Stimulated activated CD8-positive, alpha-beta memory T cell treated with anti-CD3 and anti-CD28 coated beads, Interleukin-12 subunit alpha, Interleukin-12 subunit beta, amount 100 ng/mL, for 1 hour (primary cell): ENCODE results near the gene PLA2G2F.

ENCODE experiments used
- DNase-seq: peaks from one replicate; pipeline ENCODE4 v3.0.0-alpha.2; 2020; ENCODE audit warnings: low read depth

The PLA2G2F gene

DNA sequence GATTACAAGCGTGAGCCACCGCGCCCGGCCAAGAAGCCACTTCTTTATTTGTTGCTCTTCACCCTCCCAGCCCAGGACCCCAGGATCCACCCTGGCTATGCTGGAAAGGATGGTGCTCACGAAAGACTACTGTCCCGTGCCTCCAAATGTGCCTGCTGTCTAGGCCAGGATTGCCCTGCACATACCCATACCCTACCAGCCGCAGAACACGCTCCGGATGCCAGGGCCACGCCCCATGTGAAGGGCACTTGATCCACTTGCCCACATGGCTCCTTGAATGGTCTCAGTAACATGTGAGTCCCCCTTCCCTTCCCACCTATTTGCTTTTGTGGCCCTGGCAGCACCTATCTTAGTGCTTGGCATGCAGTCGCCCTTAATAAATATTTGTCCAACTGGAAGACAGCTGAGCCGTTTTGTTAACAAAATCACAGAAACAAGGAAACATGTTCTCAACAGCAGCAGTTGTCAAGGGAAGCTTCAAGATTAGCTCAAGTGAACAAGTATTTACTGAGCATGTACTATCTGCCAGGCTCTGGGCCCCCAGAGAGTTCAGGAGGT lies 33.0 kb downstream of the PLA2G2F start:
- no peak for DNase-seq

DNA sequence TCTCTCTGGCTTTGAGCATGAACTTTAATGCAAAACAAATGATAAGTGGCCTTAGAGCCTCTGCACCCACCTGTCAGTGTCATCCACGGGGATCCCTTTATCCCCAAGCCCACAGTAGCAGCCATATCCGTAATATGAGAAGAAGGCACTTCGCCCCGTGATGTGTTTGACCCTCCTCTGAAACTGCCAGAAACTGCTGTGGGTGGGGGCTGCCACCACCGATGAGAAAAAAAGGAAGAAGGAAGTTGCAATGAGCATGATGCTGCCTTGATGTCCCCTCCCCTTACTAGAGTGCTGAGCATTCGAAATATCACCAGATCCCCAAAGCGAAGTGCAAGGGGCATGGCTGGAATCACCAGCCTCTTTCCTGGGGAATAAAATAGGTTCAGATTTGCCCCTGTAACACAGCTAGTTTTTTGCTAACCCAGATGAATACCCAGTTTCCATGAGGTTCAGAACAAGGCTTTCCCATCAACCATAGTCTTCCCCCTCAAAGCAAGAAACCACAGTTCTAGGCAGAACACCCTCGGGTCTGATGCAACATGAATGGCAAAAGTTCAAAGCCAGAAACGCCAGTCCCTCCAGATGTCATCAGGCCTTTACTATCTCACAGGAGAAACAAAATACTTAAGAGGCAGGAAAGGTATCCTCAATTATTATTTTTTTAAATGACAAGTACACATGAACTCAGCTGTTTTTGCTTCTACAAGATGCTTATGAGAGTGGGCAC lies 36.0 kb downstream of the PLA2G2F start:
- no peak for DNase-seq

DNA sequence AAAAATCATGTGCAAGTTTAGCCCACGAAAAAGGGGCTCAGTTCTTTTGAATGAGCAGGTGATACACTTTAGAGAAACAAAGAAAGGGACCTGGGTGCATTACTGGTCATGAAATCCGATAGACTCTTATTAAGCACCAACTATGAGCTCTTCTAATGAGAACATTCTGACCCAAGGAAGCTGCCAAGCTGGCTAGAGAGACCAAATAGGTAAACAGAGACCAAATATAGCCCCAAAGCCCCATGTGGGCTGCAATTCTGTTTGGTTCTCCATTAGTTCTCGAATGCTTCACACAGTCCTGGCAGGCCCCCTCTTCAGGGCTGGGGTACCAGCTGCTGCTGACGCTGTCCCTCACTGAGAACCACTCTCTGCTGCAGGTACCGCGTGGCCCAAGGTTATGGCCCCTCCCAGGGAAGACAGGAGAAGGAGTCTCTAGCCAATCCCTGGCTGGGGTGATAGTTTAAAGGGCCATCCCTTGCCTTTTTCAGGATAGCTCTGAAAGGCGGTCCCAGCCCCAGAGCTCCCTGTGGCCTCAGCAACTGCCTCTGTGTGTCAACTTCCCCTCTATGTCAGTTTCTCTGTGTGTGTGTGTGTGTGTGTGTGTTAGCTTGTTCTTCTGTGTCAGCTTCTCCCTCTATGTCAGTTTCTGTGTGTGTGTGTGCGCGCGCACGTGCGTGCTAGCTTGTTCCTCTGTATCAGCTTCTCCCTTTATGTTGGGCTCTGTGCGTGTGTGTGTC lies 39.7 kb downstream of the PLA2G2F start:
- DNase-seq = no peak

DNA sequence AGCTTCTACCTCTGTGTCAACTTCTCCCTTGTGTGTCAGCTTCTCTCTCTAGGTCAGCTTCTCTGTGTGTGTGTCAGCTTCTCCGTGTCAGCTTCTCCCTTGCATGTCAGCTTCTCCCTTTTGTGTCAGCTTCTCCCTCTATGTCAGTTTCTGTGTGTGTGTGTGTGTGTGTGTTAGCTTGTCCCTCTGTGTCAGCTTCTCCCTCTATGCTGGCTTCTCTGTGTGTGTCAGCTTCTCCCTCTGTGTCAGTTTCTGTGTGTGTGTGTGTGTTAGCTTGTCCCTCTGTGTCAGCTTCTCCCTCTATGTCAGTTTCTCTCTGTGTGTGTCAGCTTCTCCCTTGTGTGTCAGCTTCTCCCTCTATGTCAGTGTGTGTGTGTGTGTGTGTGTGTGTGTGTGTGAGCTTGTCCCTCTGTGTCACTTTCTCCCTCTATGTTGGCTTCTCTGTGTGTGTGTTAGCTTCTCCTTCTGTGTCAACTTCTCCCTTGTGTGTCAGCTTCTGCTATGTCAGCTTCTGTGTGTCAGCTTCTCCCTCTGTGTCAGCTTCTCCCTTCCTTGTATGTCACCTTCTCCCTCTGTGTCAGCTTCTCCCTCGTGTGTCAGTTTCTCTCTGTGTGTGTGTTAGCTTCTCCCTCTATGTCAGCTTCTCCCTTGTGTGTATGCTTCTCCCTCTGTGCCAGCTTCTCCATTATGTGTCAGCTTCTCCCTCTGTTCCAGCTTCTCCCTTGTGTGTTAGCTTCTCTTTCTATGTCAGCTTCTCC lies 40.4 kb downstream of the PLA2G2F start:
- no peak for DNase-seq

DNA sequence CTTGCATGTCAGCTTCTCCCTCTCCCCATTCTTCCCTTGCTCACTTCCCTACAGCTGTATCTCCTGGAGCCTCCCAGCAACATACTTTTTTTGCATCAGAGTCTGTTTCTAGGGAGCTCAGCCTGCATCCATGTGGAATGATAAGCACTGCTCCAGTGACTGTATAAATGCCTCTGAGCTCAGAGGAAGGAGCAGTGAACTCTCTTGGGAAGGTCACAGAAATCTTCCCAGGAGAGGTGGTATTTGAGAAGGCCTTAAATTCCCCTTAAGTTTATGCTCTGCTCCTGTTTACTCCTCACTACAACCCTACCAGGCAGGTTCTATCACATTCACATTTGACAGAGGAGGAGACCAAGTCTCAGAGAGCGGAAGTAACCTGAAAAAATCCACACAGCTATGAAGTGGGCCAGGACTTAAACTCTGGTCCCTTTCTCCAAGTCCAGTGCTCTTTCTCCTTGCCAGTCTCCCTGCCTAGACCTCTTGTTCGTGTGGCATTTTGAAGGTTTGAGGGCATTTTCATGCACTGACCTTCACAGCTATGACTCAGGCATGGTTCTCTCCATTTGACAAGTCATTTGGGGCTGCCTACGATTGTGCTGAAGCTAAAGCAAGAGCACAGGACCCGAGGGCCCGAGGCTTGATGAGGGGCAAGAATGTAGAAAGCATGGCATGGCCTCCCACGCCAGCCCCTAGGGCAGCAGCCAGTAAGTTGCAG lies 41.2 kb downstream of the PLA2G2F start:
- DNase-seq = no peak

DNA sequence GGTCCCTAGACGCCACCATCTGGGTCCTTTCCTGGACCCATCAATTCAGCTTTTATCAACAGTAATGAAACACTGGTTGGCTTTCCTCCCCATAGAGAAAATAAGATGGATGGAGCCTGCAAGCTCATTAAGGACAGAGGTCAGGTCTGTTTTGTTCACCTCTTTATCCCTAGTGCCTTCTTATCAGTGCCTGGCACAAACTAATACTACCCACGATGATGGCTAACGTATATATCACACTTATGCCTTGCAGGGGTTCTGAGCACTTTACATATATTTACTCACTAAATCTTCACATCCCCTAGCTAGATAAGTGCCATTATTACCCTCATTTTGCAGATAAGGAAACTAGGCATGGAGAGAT lies 41.7 kb downstream of the PLA2G2F start:
- DNase-seq = no peak

DNA sequence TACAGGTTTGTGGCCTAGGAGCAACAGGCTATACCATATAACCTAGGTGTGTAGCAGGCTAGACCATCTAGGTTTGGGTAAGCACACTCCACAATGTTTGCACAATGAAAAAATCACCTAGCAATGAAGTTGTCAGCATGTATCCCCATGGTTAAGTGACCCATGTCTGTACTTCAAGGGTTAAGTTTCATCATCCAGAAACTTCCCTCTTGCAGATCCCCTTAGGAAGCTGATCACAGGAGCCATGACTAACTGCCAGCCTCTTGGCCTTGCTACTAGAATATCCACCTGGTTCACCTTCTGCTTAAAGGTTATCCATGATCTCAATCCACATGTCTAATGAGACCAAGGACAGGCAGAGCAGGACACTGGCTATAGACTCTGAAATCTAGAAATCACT lies 43.3 kb downstream of the PLA2G2F start:
- no peak for DNase-seq

DNA sequence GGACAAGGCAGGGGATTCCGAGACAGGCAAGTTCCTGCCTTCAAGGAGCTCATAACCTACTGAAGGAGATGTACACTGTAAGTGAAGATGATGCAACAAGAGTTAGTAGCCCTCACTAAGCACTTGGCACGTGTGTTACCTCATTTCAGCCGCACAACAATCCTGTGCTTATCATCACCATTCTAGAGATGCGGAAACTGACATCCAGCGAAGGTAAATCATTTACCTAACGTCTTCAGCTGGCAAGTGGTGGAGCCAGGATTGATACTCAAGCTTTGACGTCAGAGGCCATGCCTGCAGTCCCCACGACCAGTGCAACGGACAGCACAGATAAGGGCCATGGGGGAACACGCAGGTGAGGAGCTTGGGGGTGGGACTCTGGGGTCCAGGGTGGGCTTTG lies 43.9 kb downstream of the PLA2G2F start:
- no peak for DNase-seq

DNA sequence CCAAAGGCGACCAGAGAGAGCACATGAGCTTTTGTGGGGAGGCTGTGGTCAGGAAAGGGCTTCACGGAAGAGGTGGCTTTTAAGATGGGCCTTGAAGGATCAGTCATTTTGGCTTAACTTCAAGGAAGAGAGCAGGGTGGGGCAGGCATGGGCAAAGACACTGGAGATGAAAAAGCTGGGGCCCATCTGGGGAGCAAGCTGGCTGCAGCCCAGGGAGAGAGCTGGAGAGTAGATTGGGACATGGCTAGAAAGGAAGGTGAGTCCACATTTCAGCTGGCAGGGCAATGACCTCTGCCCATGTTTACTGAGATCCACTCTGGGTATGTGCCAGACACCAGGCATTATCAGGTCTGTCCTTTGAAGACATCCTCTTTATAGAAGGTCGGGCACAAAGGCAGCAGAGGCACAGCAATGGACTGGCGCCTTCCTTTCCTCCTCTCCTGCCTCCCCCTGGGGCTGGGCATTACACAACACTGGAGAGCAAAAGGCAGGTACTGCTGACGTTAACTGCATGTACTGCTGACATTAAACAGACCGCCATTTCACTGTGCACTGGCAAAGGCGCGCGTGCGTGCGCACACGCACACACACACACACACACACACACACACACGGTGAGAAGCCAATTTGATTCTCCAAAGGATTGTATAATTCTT lies 44.6 kb downstream of the PLA2G2F start:
- no peak for DNase-seq

DNA sequence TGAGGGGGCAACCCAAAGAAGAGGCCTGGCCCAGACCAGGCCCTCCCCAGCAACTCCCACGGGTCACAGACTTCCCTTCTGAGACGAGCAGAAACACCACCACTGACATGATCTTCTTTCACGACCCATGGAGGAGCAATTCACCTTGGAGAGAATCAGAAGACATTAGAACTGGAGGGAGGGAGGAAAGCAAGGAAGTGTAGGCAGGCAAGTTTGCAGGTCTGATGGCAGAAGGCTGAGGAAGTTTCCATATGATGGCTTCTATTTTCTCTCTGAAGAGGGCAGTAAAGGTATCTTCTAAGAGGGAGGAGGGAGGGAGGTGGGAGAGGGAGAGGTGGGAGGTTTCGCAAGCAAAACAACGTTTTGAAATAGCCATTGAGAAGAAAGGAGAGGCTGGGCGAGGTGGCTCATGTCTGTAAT lies 45.4 kb downstream of the PLA2G2F start:
- DNase-seq = no peak

DNA sequence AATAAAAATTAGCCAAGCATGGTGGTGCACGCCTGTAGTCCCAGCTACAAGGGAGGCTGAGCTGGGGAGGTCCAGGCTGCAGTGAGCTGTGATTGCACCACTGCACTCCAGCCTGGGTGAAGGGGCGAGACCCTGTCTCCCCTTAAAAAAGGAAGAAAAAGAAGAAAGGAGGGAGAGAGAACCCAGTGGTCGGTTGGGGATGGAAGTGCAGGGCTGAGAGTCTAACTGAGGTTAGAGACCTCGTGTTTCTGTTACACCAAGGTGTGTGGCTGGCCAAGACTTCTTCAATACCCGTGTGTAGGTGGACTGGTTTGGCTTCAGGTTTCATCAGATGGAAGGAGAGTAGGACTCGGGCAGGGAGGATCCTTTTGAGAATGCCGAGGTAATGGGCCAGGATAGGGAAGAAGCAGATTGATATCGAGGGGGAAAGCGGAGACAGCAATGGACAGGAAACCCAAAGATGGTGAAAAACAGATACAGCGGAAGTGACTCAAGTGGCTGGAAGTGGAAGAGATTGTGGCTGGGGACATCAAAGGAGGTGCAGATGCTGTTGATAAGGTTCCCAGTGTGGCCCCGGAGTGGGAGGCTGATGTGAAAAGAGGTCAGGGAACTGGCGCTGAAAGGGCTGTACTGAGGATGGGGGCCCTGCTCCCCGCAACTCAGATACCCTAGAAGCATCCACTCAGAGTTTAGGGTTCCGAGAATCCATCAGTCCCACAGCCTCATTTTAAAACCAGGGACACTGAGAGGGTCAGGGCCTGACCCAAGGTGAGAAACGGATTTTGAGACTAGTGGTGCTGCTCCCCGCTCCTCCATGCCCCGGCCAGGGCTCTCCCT lies 46.1 kb downstream of the PLA2G2F start:
- DNase-seq = peak; percentile 33

DNA sequence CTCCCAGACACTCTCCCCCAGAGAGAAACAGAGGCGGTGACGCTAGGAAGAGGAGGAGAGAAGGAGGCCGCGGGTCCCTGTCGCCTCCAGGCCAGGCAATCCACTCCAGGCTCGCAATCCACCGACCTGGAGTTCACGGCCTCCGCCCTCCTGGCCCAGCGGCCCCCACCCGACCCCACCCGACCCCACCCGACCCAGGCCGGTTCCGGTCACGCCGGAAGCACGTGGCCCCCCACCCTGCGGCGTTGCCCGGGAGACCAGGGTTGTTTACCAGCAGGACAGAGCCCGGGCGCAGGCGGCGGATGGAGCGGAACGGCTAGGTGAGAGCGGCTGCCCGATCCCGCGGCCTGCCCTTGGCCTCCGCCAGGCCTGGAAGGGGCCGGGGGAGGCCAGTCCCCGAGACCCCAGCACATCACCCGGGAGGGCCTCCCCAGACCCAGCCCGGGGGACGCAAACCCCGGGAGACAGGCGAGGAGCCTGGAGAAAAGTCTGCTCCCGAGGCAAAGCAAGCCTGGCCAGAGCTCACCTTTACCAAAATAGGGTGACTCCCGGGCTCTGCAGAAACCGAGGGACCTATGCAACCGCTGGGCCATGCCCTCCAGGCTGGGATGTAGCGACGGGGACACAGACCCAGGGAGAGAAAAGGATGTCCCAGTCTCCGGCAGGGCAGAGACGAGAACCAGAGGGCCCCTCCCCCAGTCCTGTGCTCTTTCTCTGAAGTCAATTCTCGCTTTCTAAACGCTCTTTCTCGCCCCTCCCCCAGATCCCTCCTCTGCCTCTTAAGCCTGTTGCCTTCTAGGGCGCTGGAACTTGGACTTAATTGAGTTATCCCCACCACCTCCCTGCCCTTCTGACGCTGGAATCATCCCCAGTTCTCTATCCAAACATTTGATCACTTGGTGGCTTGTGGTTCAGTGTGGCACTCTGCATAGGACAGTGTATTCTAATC lies 47.0 kb downstream of the PLA2G2F start, which contains the start of the genes PLA2G2C and UBXN10:
Gene PLA2G2C (minus strand): TSS at position 685 of the 949 bp plus-strand sequence. CDS start 9,155 bp downstream, outside the sequence.
Gene UBXN10 (plus strand): TSS at position 263 of the 949 bp plus-strand sequence. CDS start 4,466 bp downstream, outside the sequence.
- DNase-seq = no peak

DNA sequence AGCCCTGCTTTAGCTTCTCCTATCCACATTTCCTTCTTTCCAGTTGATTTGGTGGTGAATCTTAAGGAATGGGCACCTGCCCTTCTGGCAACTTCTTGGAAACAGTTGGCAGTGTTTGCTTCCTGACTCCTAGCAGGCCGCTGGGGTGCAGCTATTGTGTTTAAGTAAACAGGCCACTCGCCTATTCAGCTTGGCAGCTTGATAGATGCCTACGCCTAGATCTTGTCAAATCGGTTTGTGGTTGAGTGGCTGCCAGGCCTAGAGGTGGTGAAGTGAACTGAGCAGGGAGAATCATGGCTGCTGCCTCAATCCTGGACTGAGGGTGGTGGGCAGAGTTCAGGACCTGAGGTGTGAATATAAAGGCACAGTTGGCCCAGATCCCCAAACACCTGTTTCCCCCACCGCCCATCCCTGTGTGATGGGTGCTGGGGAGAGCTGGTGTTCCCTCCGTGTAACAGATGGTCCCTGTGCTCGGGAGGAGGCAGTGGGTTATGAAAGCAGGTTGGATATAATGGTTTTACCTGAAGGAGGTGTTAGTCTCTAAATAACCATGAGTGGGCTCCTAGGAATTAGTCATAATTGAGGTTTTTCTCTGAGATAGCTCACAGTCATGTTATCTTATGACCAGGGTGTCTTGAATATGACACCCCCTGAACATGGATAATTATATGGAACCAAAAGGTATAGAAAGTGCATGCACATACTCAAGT lies 48.1 kb downstream of the PLA2G2F start:
- DNase-seq = no peak

DNA sequence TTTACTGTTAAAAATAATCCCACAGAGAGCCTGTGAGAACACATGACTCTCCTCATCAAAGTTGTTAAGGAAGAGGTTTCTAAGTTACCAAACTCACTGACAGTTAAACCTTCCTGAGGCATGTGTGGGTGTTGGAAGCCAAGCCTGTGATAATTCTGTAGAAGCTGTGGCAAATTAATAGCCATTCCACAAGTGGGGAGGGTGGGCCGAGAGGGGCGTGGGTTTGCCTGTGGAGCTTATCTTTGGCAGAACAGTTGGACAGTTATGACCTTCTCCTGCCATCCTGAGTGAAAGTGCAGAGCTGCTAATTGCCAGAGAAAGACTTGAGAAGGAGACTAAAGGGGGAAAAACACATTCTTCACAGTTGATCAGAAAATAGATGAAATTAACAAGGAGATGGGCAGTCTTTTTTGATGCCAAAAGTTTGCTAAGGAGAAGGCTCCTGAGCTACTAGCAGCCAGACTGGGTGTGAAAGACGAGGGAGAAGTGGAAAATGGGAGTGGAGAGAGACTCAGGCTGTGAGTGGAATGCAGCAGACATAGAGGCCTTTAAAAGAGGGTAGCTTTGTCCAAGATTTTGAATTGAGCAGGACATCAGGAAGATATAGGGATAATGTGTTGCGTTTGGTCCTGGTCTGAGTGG lies 48.8 kb downstream of the PLA2G2F start:
- DNase-seq = no peak

DNA sequence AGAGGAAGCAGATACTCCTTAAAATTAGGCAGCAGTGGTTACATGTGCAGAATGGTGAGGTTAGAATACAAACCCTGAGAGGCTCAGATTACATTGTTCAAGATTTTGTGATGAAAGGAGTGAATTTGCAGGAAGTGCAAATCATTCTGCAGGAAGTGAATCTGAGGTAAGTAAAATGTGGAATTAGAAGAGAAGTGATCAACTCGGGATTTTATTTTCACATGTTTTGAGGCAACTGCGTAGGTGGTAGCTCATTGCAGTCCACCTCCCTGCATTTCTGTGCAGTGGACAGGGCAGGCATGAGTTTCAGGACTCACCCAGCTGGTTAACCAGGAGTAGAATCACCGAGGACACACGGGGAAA lies 49.3 kb downstream of the PLA2G2F start:
- no peak for DNase-seq

DNA sequence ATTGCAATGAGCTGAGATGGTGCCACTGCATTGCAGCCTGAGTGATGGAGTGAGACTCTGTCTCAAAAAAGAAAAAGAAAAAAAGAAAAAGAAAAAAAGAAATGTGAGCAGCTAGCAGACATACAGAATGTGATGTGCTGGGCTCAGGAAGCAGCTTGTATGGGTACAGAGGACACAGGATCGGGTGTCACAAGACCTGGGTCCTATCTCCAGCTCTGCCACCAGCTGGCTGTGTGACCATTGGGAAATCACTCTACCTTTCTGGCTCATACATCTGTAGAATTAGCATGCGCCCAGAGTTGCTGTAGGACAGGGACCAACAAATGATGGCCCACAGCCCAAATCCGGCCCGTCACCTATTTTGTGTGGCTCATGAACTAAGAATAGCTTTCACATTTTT lies 50.5 kb downstream of the PLA2G2F start:
- DNase-seq = no peak

DNA sequence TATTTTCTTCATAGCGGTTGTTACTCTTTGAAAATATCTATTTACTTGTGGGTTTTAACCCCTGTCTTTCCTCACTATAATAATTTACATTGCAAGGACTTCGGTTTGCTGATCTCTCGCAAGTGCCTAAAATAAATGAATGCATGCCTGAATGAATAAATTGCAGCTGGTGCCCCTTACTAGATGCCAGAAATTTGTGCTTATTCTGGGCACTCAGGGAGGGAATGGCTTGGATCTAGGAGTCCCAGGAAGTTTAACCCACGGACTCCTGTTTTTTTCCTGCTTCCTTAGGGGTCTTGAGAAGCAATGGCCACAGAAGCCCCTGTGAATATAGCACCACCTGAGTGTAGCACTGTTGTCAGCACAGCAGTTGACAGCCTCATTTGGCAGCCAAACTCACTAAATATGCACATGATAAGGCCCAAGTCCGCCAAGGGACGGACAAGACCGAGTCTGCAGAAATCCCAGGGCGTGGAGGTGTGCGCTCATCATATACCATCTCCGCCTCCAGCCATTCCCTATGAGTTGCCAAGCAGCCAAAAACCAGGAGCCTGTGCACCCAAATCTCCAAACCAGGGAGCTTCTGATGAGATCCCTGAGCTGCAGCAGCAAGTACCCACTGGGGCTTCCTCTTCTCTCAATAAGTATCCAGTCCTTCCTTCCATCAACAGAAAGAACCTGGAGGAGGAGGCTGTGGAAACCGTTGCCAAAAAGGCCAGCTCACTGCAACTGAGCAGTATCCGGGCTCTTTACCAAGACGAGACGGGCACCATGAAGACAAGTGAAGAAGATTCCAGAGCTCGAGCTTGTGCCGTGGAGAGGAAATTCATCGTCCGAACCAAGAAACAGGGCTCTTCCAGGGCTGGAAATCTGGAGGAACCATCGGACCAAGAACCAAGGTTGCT lies 51.4 kb downstream of the PLA2G2F start:
- DNase-seq = no peak
